WI38 (cell line): ENCODE results near the gene UQCC5.

Source experiments
- H3K4me3 ChIP-seq: 2 replicates; pipeline ENCODE4 v1.5.1; 2011; ENCODE audit warnings: low read depth, mild to moderate bottlenecking, control low read depth, low read length
- TF ChIP-seq, protein P1 (sequence below): IDR thresholded peaks from 2 replicates; pipeline ENCODE4 v1.5.1; 2012; ENCODE audit warnings: low read depth, mild to moderate bottlenecking, control low read depth, low read length

UQCC5 gene

DNA sequence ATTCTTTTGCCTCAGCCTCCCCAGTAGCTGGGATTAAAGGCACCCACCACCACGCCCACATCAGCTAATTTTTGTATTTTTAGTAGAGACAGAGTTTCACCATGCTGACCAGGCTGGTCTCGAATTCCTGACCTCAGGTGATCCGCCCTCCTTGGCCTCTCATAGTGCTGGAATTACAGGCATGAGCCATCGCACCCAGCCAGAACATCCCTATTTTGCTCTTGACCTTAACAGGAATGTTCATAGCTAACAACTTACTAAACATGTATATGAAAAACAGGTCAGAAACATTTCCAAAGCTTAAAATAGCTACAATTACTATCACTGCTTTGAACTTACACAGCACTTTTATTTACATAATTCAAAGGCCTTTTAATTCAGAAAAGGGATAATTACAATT is 33.7 kb downstream of the UQCC5 start:
- TF ChIP-seq, protein P1, sequence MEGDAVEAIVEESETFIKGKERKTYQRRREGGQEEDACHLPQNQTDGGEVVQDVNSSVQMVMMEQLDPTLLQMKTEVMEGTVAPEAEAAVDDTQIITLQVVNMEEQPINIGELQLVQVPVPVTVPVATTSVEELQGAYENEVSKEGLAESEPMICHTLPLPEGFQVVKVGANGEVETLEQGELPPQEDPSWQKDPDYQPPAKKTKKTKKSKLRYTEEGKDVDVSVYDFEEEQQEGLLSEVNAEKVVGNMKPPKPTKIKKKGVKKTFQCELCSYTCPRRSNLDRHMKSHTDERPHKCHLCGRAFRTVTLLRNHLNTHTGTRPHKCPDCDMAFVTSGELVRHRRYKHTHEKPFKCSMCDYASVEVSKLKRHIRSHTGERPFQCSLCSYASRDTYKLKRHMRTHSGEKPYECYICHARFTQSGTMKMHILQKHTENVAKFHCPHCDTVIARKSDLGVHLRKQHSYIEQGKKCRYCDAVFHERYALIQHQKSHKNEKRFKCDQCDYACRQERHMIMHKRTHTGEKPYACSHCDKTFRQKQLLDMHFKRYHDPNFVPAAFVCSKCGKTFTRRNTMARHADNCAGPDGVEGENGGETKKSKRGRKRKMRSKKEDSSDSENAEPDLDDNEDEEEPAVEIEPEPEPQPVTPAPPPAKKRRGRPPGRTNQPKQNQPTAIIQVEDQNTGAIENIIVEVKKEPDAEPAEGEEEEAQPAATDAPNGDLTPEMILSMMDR = no peak
- H3K4me3 ChIP-seq = no peak overlapping the region

DNA sequence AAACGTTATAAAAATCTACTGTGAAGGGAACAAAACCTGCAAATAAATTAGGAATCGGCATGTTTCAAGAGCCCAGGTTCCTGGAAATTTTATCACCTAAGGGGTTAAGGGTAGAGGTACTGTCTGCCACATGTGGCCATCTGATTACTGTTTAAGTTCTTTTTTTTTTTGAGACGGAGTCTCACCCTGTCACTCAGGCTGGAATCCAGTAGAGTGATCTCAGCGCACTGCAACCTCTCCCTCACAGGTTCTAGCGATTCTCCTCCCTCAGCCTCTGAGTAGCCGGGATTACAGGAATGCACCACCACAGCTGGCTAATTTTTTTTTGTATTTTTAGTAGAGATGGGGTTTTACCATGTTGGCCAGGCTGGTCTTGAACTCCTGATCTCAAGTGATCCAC is 35.8 kb downstream of the UQCC5 start:
- H3K4me3 ChIP-seq = no peak overlapping the region
- TF ChIP-seq, protein P1 = no peak

DNA sequence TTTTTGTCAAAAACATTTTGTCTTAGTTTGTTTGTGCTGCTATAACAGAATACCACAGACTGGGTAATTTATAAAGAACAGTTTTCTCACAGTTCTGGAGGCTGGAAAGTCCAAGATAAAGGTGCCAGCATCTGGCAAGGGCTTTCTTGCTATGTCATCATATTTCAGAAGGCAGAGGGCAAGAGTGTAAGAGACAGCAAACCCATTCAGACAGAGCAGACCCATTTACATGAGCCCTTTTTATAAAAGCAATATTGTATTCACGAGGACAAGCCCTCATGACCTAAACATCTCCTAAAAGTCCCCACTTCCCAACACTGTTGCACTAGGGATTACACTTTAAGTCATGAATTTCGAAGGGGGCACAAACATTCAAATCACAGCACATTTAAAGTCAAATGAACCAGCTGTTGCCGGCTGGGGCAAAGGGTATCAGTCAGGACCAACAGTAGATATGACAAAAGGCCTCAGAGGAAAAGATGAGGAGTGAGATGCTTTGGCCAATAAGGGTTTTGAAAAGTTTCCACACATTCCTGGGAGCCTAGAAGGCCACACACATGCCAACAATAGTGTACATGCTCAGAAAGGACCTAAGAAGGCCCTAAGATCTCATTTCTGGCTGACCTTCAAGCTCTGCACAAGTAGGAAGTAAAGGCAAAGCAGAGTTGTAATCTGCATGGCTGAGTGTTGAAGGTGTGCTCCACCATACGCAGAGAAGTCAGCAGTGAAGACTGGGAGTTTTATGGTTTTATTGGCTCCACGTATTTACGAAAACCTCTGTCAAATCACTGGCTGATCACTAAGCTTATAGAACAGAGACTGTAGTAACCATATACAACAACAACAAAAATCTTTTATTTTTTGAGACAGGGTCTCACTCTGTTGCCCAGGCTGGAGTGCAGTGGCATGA is 37.9 kb downstream of the UQCC5 start:
- H3K4me3 ChIP-seq = no peak overlapping the region
- TF ChIP-seq, protein P1 = no peak
